K562 (cell line): ENCODE measurements around the gene CORO2A. TPM values are rescaled to one million over a fixed set of nuclear protein-coding genes. Genes with fewer than 3 reads are reported as not detected.
A peak's percentile ranks its signal among the peaks of the same experiment; 100 is the strongest.

Experiments
- ARID1B ChIP-seq: fragments of 450-650 bp; IDR thresholded peaks from 2 replicates; pipeline ENCODE4 v1.6.1; 2016; ENCODE audit warnings: antibody characterized with exemption, mild to moderate bottlenecking, inconsistent platforms
- FOSL1 ChIP-seq: fragments of 200-800 bp; sonication (Bioruptor generic); conservative IDR thresholded peaks from 2 replicates; pipeline ENCODE4 v1.6.1; 2016; ENCODE audit warnings: missing genetic modification characterization, missing compliant biosample characterization
- FOXA1 ChIP-seq: fragments of 450-650 bp; IDR thresholded peaks from 2 replicates; pipeline ENCODE4 v1.6.1; 2016; ENCODE audit warnings: mild to moderate bottlenecking, borderline replicate concordance
- GTF2A2 ChIP-seq: IDR thresholded peaks from 2 replicates; pipeline ENCODE4 v1.6.1; 2016; ENCODE audit warnings: mild to moderate bottlenecking, missing genetic modification characterization, missing compliant biosample characterization
- HMG20B ChIP-seq: fragments of 250-450 bp; sonication (Bioruptor Pico); IDR thresholded peaks from 2 replicates; pipeline ENCODE4 v1.5.0; 2021; ENCODE audit warnings: mild to moderate bottlenecking
- KDM4B ChIP-seq, 2 experiments: fragments of 450-650 bp in 1 of 2; sonication (generic) in 1 of 2; IDR thresholded peaks; 2 replicates each; pipeline ENCODE4 v1.6.1; 2016 to 2017; ENCODE audit warnings: borderline replicate concordance in 2 of 2, antibody characterized with exemption in 1 of 2, low read depth in 1 of 2, mild to moderate bottlenecking in 1 of 2
- KHSRP ChIP-seq: fragments of 450-650 bp; IDR thresholded peaks from 2 replicates; pipeline ENCODE4 v1.6.1; 2017
- NCOA2 ChIP-seq, 2 experiments: fragments of 450-650 bp; IDR thresholded peaks; 2 replicates each; pipeline ENCODE4 v1.6.1; 2018; ENCODE audit warnings: mild to moderate bottlenecking in 2 of 2, moderate library complexity in 1 of 2; ENCODE audit not compliant: partially characterized antibody in 2 of 2
- NFATC3 ChIP-seq: fragments of 450-650 bp; IDR thresholded peaks from 2 replicates; pipeline ENCODE4 v1.6.1; 2017; ENCODE audit warnings: mild to moderate bottlenecking
- RBFOX2 ChIP-seq: fragments of 200-400 bp; formaldehyde crosslinking; IDR thresholded peaks from 2 replicates; pipeline ENCODE4 v1.6.1; 2017; ENCODE audit warnings: low read depth, mild to moderate bottlenecking, low read length, moderate library complexity
- SPI1 ChIP-seq: IDR thresholded peaks from 2 replicates; pipeline ENCODE4 v1.6.1; 2011; ENCODE audit warnings: low read depth, low read length, control low read depth, borderline replicate concordance
- ZBTB7A ChIP-seq: IDR thresholded peaks from 2 replicates; pipeline ENCODE4 v1.6.1; 2011; ENCODE audit warnings: low read depth, mild to moderate bottlenecking, low read length, moderate library complexity, borderline replicate concordance; ENCODE audit not compliant: control insufficient read depth
- ZKSCAN8 ChIP-seq: fragments of 200-800 bp; sonication (Bioruptor generic); IDR thresholded peaks from 2 replicates; pipeline ENCODE4 v1.6.1; 2016; ENCODE audit warnings: missing genetic modification characterization, missing compliant biosample characterization
- ZMIZ1 ChIP-seq, 2 experiments: fragments of 150-350 bp in 1 of 2; IDR thresholded peaks; 2 replicates each; pipeline ENCODE4 v1.6.1; 2012 to 2016; ENCODE audit warnings: low read depth in 2 of 2, low read length in 2 of 2, mild to moderate bottlenecking in 1 of 2, moderate library complexity in 1 of 2
- ZNF24 ChIP-seq: fragments of 450-650 bp; IDR thresholded peaks from 2 replicates; pipeline ENCODE4 v1.6.1; 2016
- ZNF282 ChIP-seq: sonication (generic); formaldehyde crosslinking; IDR thresholded peaks from 2 replicates; pipeline ENCODE4 v1.8.1; 2023; ENCODE audit warnings: missing genetic modification reagents
- ZNF431 ChIP-seq: sonication (generic); formaldehyde crosslinking; IDR thresholded peaks from 2 replicates; pipeline ENCODE4 v1.8.0; 2022; ENCODE audit warnings: mild to moderate bottlenecking, missing genetic modification reagents
- ZNF511 ChIP-seq: sonication (generic); formaldehyde crosslinking; IDR thresholded peaks from 2 replicates; pipeline ENCODE4 v1.8.0; 2022; ENCODE audit warnings: mild to moderate bottlenecking, missing genetic modification reagents
- ZNF695 ChIP-seq: fragments of 450-650 bp; formaldehyde crosslinking; IDR thresholded peaks from 2 replicates; pipeline ENCODE4 v1.4.0; 2020; ENCODE audit warnings: mild to moderate bottlenecking, moderate library complexity
- polyA plus RNA-seq, 8 experiments: library from polyadenylated mRNA; depleted of rRNA in 4 of 8; stranded (reverse) in 5 of 8; unstranded in 3 of 8; fragments of >200 nt; fragmentation: Nextera tagmentation in 2 of 8; fragmentation: Illumina TruSeq in 1 of 8; extraction: Ambion mirVana in 2 of 8; extraction: Trizol in 1 of 8; gene quantifications; 2 replicates each; pipeline versions ENCODE4 v1.2.1 to v1.2.3, GENCODE V29; 2011 to 2014; ENCODE audit warnings: inconsistent platforms in 1 of 8, missing spikeins in 1 of 8
- total RNA-seq, 7 experiments: library from RNA; depleted of rRNA in 6 of 7; stranded (reverse); fragments of >200 nt in 6 of 7; fragmentation: Illumina TruSeq in 2 of 7; extraction: Trizol in 2 of 7; gene quantifications; 2 replicates each; pipeline versions ENCODE4 v1.2.1 to v1.2.3, GENCODE V29; 2011 to 2021; ENCODE audit warnings: low replicate concordance in 1 of 7
- TF ChIP-seq, protein P1 (sequence below): sonication (generic); formaldehyde crosslinking; IDR thresholded peaks from 2 replicates; pipeline ENCODE4 v1.8.1; 2022; ENCODE audit warnings: missing genetic modification reagents
- TF ChIP-seq, protein P2 (sequence below): sonication (generic); formaldehyde crosslinking; IDR thresholded peaks from 2 replicates; pipeline ENCODE4 v1.9.0; 2022; ENCODE audit warnings: mild to moderate bottlenecking, missing genetic modification reagents

Gene CORO2A
- total and polyA plus RNA-seq, 9 of the 15 experiments (the other 6 are each of a cell fraction or from before 2014, with no cell fraction given) = 9.5 to 26.6 (median 18.0) TPM

DNA sequence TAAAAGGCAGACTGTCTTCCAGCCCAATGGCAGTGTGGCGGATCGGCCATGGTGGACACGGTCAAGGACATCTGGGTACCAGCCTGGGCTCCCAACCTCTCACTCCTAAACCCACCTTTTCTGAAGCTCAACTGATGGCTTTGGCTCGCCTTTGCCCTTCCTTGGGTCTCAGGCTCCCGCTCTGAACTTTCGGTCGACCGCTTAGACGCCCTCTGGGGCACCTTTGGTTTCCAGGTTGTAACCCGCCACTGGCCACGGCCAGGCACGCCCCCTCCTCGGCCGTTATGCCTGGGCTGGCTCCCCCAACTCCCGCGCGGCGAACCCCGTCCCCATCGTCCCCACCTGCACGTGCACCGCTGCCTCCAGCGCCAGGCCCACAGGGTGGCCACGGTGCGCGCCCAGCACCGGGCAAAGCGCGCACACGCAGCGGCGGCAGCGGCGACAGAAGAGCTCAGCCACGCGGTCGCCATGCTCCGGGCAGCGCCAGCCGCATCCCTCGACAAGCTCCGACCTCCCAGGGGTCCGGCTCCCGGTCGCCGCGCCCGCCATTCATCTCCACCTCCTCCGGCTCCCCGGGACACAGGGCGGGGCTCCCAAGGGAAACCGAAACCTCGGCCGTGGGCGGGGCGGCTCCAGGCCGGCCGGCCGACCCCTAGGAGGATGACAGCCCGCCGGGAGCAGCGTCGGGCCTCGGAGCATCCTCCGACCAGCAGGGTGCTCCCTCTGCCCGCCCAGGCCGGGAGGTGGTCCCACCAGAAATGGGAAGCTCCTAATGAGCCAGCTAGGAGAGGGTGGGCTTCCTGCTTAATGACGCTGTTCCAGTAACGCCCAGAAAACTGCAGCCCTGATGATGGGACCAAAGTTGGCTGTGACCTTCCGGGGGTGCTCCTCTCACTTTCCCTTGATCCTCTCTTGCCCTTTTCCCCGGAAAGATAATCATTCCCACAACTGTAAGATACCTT, 73.5 kb downstream of the CORO2A start, which contains the start of gene TRIM14 (continued):
- TF ChIP-seq, protein P1, sequence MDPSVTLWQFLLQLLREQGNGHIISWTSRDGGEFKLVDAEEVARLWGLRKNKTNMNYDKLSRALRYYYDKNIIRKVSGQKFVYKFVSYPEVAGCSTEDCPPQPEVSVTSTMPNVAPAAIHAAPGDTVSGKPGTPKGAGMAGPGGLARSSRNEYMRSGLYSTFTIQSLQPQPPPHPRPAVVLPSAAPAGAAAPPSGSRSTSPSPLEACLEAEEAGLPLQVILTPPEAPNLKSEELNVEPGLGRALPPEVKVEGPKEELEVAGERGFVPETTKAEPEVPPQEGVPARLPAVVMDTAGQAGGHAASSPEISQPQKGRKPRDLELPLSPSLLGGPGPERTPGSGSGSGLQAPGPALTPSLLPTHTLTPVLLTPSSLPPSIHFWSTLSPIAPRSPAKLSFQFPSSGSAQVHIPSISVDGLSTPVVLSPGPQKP (CRISPR knock-in tag) = no peak
- TF ChIP-seq SPI1 (no peak), KDM4B (IDR thresholded peaks at IDR 0.05; ENCODE audit: borderline replicate concordance in 2 of 2, low read depth in 1 of 2) (no peak), ZNF24 (no peak), ZNF431 (CRISPR knock-in tag) (peak; percentile 53; the same call in 1 of the 2 replicates), KHSRP (no peak), HMG20B (CRISPR knock-in tag) (no peak), ZBTB7A (peak; percentile 60; the same call in 1 of the 2 replicates), ZMIZ1 (IDR thresholded peaks at IDR 0.05; ENCODE audit: low read depth in 2 of 2, low read length in 2 of 2) (0 out of 4 replicates have a peak, but pooled peaks of 1 of the 2 experiments have one; percentile 8), GTF2A2 (tag) (no peak), NCOA2 (IDR thresholded peaks at IDR 0.05; ENCODE audit: partially characterized antibody in 2 of 2) (no peak), RBFOX2 (peak; percentile 81), ZNF282 (CRISPR knock-in tag) (no peak), FOXA1 (no peak), ARID1B (no peak), ZNF695 (CRISPR knock-in tag) (no peak), FOSL1 (tag) (no peak), ZNF511 (CRISPR knock-in tag) (peak; percentile 79), ZKSCAN8 (no peak), NFATC3 (no peak)
- TF ChIP-seq, protein P2, sequence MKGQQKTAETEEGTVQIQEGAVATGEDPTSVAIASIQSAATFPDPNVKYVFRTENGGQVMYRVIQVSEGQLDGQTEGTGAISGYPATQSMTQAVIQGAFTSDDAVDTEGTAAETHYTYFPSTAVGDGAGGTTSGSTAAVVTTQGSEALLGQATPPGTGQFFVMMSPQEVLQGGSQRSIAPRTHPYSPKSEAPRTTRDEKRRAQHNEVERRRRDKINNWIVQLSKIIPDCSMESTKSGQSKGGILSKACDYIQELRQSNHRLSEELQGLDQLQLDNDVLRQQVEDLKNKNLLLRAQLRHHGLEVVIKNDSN (CRISPR knock-in tag) = peak; percentile 57; the same call in 1 of the 2 replicates
